EH (cell line): ENCODE data around the gene PRKCA.
"Not testable (repeated sequence)": the region's sequence is repeated elsewhere in the genome, so short reads cannot be mapped to it uniquely, and the experiment has no call there.

Source experiments
- DNase-seq: peaks from one replicate; pipeline ENCODE4 v3.0.0-alpha.2; 2015; ENCODE audit warnings: low read depth

Gene PRKCA

GRCh38 chr17:66578781-66579489, 276.5 kb downstream of the PRKCA start:
- DNase-seq = peak; percentile 36

- DNase-seq = peak; percentile 50
These were observed 277.1 kb downstream of the PRKCA start for GRCh38 chr17:66579556-66579955.

DNA sequence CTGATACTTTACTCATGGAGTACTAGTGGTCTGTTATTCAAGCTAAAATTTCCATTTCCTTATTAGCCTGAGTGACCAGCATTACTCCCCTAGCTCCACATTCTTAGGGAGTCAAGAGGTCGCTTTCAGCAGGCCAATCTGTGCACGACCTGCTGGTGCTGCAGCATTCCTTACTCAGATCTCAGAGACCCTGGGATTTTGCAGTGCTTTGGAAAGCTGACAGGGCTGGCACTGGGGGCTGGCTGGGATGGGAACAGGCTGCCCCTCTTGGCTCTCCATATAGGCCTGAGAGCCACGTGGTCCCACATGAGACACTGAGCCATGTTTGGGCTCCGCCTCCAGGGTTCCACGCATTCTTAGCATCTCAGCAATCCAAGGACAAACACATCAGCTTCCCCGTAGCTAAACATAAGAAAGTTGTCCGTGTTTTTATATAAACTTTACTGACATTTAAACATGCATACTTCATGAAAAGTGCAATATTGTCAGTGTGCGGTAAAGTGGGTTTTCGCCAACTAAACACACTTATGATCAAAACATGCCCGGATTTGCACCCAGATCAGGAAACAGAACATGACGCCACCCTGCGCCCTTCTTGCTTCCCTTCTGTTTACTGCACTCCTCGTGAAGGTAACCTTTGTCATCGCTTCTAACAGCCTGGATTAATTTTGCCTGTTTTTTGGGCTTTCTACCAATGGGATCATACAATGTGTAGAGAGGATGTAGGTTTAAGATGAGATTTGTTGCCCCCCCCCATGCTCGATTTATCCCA, 278.0 kb downstream of the PRKCA start:
- DNase-seq = peak; percentile 87

GRCh38 chr17:66580956-66581391, 278.6 kb downstream of the PRKCA start:
- peak; percentile 82 for DNase-seq

GRCh38 chr17:66582373-66583111, 280.1 kb downstream of the PRKCA start:
- DNase-seq = no peak

- no peak for DNase-seq
These were observed 280.8 kb downstream of the PRKCA start for GRCh38 chr17:66583112-66583748.

DNA sequence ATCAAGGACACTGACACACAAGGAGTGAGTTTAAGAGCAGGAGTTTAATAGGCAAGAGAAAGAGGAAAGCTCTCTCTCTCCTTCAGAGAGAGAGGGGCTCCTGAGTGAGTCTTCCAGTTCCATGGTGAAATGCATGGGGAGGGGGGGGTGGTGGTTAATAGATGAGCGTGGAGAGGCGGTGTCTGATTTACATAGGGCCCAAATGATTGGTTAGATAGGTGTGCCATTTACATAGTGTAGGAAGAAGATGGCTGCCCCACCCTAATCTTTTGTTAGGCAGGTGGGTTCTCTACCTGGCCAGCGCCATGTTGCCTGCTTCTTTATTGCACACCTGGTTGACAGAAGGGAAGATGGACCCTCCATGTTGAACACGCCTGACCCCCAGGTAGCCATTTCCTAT, 282.5 kb downstream of the PRKCA start:
- DNase-seq = no peak

DNA sequence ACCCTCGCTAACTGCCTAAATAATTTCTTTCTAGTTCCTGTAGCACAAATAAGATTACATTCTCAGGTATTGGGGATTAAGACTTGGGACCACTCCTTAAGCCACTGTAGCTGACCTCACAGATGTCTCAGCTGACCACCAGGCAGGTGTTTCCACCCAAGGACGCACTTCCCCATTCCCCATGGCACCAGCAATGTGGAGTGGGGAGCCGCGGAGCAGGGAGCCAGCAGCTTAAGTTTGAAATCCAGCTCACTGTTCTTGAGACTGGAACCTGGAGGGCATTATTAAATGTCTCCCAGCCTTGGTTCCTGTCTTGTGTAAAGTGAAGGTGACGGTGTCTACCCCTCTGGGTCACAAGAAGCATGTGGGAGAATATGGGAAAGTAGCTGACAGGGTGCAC, 283.1 kb downstream of the PRKCA start:
- DNase-seq = no peak

- no peak for DNase-seq
These were observed 287.5 kb downstream of the PRKCA start for GRCh38 chr17:66589892-66590291.

- DNase-seq = no peak
These were observed 290.7 kb downstream of the PRKCA start for GRCh38 chr17:66593116-66593515.

DNA sequence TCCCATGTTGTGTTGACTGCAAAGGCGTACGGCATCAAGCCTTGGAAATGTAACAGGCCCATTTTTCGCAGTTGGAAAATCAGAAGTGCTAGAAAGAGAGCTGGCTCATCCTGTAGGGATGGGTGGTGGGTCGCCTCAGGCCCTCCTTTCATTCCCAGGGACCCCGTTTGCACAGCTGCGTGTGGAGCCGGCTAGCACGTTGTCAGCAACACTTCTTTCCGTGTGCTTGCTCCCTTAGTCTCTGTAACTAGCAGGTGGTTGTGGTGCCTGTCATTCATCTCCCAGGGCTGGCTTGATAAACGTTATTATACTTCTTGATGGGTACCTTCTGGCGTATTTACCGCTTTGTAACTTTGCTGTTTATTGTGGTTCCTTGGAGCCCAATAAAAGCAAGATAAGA, 293.5 kb downstream of the PRKCA start:
- no peak for DNase-seq

GRCh38 chr17:66602659-66603384, 300.4 kb downstream of the PRKCA start:
- peak; percentile 79 for DNase-seq

DNA sequence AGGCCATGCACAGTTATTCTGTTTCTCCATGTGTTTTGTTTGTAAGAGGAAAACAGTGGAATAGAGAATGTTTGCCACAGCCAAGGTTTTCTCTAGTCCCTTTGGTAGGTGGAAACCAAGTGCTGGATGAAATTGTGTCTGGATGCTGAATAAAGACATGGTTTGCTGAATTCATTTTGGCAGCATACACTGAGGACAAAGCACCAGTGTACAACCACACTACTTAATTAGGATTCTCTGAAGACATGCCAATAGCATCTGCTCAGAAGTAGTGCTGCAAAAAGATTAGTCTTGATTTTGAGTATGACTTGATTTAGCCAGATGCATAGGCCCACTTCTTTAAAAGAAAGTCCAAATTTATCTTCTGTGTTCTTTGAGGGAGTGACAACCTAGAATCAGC, 302.0 kb downstream of the PRKCA start:
- DNase-seq = no peak

DNA sequence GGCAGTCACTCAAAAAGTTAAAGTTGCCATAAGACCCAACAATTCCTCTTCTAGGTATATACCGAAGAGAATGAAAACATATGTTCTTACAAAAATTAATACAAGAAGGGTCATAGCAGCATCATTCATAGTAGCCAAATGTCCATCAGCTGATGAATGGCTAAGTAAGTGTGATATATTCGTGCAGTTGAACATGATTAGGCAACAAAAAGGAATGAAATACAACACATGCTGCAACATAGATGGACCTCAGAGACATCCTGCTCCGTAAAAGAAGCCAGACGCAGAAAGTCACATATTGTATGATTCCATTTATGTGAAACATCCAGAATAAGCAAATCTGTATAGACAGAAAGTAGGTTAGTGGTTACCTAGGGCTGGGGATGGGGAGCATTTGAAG, 303.1 kb downstream of the PRKCA start:
- peak; percentile 26 for DNase-seq

DNA sequence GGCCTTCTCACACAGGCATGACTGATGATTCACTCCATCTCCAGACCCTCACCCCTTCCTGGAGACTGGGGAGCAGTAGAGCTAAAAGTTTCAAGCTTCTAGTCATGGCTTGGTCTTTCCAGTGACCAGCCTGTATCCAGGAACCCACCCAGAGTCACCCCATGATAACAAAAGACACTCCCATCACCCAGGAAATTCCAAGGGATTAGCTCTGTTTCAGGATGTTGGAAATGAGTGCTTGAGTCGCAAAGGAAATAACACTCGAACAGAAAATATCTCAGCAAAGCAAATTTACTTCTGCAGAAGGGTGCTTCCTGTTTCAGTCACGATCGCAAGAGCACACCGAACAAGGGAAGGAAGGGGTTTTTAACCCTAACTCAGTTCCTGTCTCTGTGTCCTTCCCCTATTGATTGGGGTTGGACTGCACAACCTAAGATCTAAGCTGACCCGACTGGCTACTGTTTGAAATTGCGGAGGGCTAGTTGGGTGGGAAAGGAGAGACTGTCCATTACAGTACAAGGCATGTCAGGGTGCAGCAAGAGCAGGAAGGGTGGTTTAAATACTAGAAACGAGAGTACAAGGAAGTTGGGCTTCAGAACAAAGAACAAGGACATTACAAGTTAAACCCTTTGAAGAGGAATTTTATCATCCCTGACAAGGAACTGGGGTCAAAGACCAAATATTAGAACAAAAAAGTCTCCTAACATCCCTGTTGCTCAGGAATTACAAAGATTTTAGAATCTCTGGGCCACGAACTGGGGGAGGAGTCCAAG, 308.1 kb downstream of the PRKCA start:
- DNase-seq = no peak

DNA sequence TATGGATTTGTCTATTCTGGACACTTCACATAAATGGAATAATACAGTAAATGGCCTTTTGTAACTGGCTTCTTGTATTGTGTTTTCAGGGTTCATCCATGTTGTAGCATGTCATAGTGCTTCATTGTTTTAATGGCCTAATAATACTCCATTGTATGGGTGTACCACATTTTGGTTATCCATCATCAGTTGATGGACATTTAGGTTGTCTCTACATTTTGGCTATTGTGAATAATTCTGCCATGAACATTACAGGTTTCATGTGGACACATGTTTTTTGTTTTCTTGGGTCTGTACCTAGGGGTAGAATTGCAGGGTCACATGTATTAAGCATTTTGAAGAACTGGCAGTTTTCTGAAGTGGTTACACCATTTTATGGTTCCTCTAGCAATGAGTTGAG, 309.0 kb downstream of the PRKCA start:
- DNase-seq = no peak

DNA sequence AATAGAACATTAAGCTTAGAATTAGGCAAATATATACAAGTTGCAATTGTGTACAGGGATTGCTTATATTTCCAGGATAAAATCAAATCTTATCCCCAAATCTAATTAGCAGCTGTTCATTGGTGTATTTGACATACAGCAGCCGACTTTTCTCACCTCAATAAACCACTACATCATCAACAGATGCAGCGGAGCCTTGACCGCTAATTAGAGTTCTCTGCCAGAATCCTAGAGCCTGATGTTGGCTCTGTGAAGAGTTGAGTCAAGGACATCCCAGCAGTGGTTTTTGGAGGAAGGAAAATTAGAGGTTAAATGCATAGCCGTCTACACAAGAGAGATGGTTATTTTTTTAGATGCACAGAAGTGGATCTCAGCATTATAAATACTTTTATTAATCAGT, 310.6 kb downstream of the PRKCA start:
- no peak for DNase-seq

DNA sequence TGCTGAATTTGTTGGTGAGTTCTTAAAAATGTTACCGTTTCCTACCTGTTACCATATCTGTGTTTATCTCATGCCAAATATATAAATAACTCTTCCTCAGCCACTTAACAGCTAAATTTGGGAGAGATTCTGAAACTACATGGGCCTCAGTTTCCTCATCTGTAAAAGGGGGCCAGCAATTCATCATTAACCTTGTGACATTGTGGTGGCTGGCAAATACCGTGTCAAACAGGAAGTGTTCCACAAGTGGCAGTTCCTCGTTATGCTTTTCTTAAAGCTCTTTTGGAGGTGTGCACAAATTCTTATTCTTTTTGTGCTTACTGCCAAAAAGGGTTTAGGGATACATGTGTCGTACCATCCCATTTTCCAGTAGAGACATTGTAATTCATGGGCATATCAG, 312.1 kb downstream of the PRKCA start:
- DNase-seq = no peak

- no peak for DNase-seq
These were observed 316.8 kb downstream of the PRKCA start for GRCh38 chr17:66619206-66619605.

GRCh38 chr17:66620528-66620927, 318.1 kb downstream of the PRKCA start:
- peak; percentile 76 for DNase-seq

GRCh38 chr17:66624630-66625029, 322.2 kb downstream of the PRKCA start:
- not testable (repeated sequence) for DNase-seq
